Testis (tissue), 2 donors: ENCODE measurements around the gene CCDC97.

Experiments used
- CTCF ChIP-seq, 3 experiments: fragments of 450-650 bp in 2 of 3; fragments of 200-600 bp in 1 of 3; sonication (generic) in 1 of 3; IDR thresholded peaks; one replicate each; pipeline ENCODE4 v1.5.1; 2016 to 2019; ENCODE audit warnings: antibody characterized with exemption in 3 of 3, mild to moderate bottlenecking in 2 of 3, moderate library complexity in 1 of 3
- POLR2A ChIP-seq: fragments of 450-650 bp; IDR thresholded peaks from one replicate; pipeline ENCODE4 v1.6.1; 2017; ENCODE audit warnings: antibody characterized with exemption, mild to moderate bottlenecking, moderate library complexity

GRCh38 chr19:41328157-41328841 lies 18.3 kb downstream of the CCDC97 start:
- TF ChIP-seq CTCF (IDR thresholded peaks at IDR 0.05) (no peak), POLR2A (no peak)
